GM23338 (cell line): ENCODE measurements around the gene RNF44. TPM values are rescaled to one million over a fixed set of nuclear protein-coding genes. Genes with fewer than 3 reads are reported as not detected.

Experiments
- polyA plus RNA-seq: library from polyadenylated mRNA; unstranded; fragments of >200 nt; fragmentation: Nextera tagmentation; extraction: Ambion mirVana; gene quantifications from 2 replicates; pipeline ENCODE4 v1.2.1, GENCODE V29; 2016
- small RNA-seq: library from RNA; depleted of rRNA; stranded (forward); fragments of <200 nt; gene quantifications from one replicate; pipeline ENCODE3, GENCODE V24; 2014; ENCODE audit warnings: low replicate concordance
- total RNA-seq: library from RNA; depleted of rRNA; stranded (reverse); fragments of >200 nt; shearing (Covaris generic); gene quantifications from 2 replicates; pipeline ENCODE4 v1.2.3, GENCODE V29; 2014; rRNA removed

The RNF44 gene
- total and polyA plus RNA-seq, 2 experiments from 2014 or later, result 56.7 to 104 TPM

Small RNA genes lying within 50 kb of the gene (small RNA-seq; reads per million reads assigned to genes)
- gene RF00019 (not detected), gene RN7SL684P (not detected)

Other genes starting within 250 kb of the RNF44 start
- 87.2 and 87.4 TPM in 2 replicates for gene KIAA1191, start 175.6 kb downstream of the RNF44 start, total RNA-seq
- gene KIAA1191, start 175.6 kb downstream of the RNF44 start, polyA plus RNA-seq, result 52.3 and 53.7 TPM in 2 replicates
- 6.7 and 7.9 TPM in 2 replicates for gene ARL10, start 171.9 kb downstream of the RNF44 start, total RNA-seq
- gene ARL10, start 171.9 kb downstream of the RNF44 start, polyA plus RNA-seq, result 2.0 and 2.5 TPM in 2 replicates
- gene NOP16, start 148.8 kb downstream of the RNF44 start, total RNA-seq, result 43.4 and 44.3 TPM in 2 replicates
- 181 and 193 TPM in 2 replicates for gene NOP16, start 148.8 kb downstream of the RNF44 start, polyA plus RNA-seq
- 50.1 and 67.7 TPM in 2 replicates for gene HIGD2A, start 148.7 kb downstream of the RNF44 start, total RNA-seq
- gene HIGD2A, start 148.7 kb downstream of the RNF44 start, polyA plus RNA-seq, result 194 and 206 TPM in 2 replicates
- gene CLTB, start 120.9 kb downstream of the RNF44 start, total RNA-seq, result 34.0 and 41.4 TPM in 2 replicates
- gene CLTB, start 120.9 kb downstream of the RNF44 start, polyA plus RNA-seq, result 26.8 and 30.1 TPM in 2 replicates
- 32.8 and 34.6 TPM in 2 replicates for gene FAF2, start 89.0 kb downstream of the RNF44 start, total RNA-seq
- gene FAF2, start 89.0 kb downstream of the RNF44 start, polyA plus RNA-seq, result 36.4 and 37.6 TPM in 2 replicates
- not detected in 2 replicates for gene CDHR2, start 11.9 kb upstream of the RNF44 start, total RNA-seq
- 0.17 TPM in 1 of 2 replicates, not detected in the other for gene CDHR2, start 11.9 kb upstream of the RNF44 start, polyA plus RNA-seq
- 11.7 and 14.6 TPM in 2 replicates for gene GPRIN1, start 72.8 kb upstream of the RNF44 start, total RNA-seq
- 3.8 and 4.4 TPM in 2 replicates for gene GPRIN1, start 72.8 kb upstream of the RNF44 start, polyA plus RNA-seq
- gene SNCB, start 93.1 kb upstream of the RNF44 start, total RNA-seq, result 1.8 and 3.6 TPM in 2 replicates
- gene SNCB, start 93.1 kb upstream of the RNF44 start, polyA plus RNA-seq, result 13.5 and 13.8 TPM in 2 replicates
- 0.17 TPM in 1 of 2 replicates, not detected in the other for gene EIF4E1B, start 93.3 kb upstream of the RNF44 start, total RNA-seq
- gene EIF4E1B, start 93.3 kb upstream of the RNF44 start, polyA plus RNA-seq, result 0.10 TPM in 1 of 2 replicates, not detected in the other
- gene TSPAN17, start 110.1 kb upstream of the RNF44 start, total RNA-seq, result 51.0 and 52.1 TPM in 2 replicates
- gene TSPAN17, start 110.1 kb upstream of the RNF44 start, polyA plus RNA-seq, result 11.7 TPM in 2 replicates